DND-41 (cell line): ENCODE measurements around the gene NF2.

Experiments
- ATAC-seq: fragments of 200-7000 bp; cut with Tn5 transposase; 3 replicates; pipeline ENCODE4 v1.9.1; 2021; ENCODE audit warnings: low read depth; ENCODE audit not compliant: insufficient read depth
- DNase-seq: peaks from one replicate; pipeline ENCODE4 v3.0.0-alpha.2; 2020
- H2AFZ ChIP-seq: 2 replicates; pipeline ENCODE4 v1.6.0; 2012; ENCODE audit warnings: low read depth, low read length
- H3K27ac ChIP-seq: 2 replicates; pipeline ENCODE4 v1.5.1; 2012; ENCODE audit warnings: low read length, inconsistent platforms
- H3K27me3 ChIP-seq: fragments of 200-600 bp; sonication (generic); 2 replicates; pipeline ENCODE4 v1.6.0; 2012; ENCODE audit warnings: low read length, mild to moderate bottlenecking, inconsistent platforms; ENCODE audit not compliant: insufficient read depth, poor library complexity
- H3K36me3 ChIP-seq: 2 replicates; pipeline ENCODE4 v1.5.1; 2012; ENCODE audit warnings: low read length, inconsistent platforms; ENCODE audit not compliant: insufficient read depth
- H3K4me1 ChIP-seq: 2 replicates; pipeline ENCODE4 v1.5.1; 2012; ENCODE audit warnings: mild to moderate bottlenecking, low read length; ENCODE audit not compliant: insufficient read depth
- H3K4me2 ChIP-seq: 2 replicates; pipeline ENCODE4 v1.6.0; 2012; ENCODE audit warnings: mild to moderate bottlenecking, moderate library complexity, low read length, inconsistent platforms; ENCODE audit not compliant: insufficient read depth
- H3K4me3 ChIP-seq, 2 experiments: fragments of 200-600 bp in 1 of 2; shearing (Covaris generic) in 1 of 2; 2 replicates each; pipeline ENCODE4 v1.5.1; 2012 to 2016; ENCODE audit warnings: inconsistent platforms in 2 of 2, low read length in 2 of 2, mild to moderate bottlenecking in 2 of 2, low read depth in 1 of 2, moderate library complexity in 1 of 2
- H3K79me2 ChIP-seq: 2 replicates; pipeline ENCODE4 v1.6.0; 2012; ENCODE audit warnings: low read length, inconsistent platforms; ENCODE audit not compliant: insufficient read depth
- H3K9ac ChIP-seq: 2 replicates; pipeline ENCODE4 v1.6.0; 2012; ENCODE audit warnings: low read depth, mild to moderate bottlenecking, inconsistent platforms, low read length, moderate library complexity
- H3K9me3 ChIP-seq: 2 replicates; pipeline ENCODE4 v1.5.1; 2012; ENCODE audit warnings: low read length, moderate library complexity, mild to moderate bottlenecking, inconsistent platforms; ENCODE audit not compliant: insufficient read depth, severe bottlenecking
- H4K20me1 ChIP-seq: 2 replicates; pipeline ENCODE4 v1.6.0; 2012; ENCODE audit warnings: low read length; ENCODE audit not compliant: insufficient read depth
- CTCF ChIP-seq: IDR thresholded peaks from 2 replicates; pipeline ENCODE4 v1.5.1; 2012; ENCODE audit warnings: borderline replicate concordance, low read length, moderate library complexity, mild to moderate bottlenecking; ENCODE audit not compliant: poor library complexity, severe bottlenecking; ENCODE audit errors: extremely low read depth
- EZH2 ChIP-seq: IDR thresholded peaks from 3 replicates; pipeline ENCODE4 v1.6.1; 2012; ENCODE audit warnings: borderline replicate concordance, low read depth, mild to moderate bottlenecking, moderate library complexity, low read length, inconsistent platforms; ENCODE audit not compliant: severe bottlenecking

NF2 gene

DNA sequence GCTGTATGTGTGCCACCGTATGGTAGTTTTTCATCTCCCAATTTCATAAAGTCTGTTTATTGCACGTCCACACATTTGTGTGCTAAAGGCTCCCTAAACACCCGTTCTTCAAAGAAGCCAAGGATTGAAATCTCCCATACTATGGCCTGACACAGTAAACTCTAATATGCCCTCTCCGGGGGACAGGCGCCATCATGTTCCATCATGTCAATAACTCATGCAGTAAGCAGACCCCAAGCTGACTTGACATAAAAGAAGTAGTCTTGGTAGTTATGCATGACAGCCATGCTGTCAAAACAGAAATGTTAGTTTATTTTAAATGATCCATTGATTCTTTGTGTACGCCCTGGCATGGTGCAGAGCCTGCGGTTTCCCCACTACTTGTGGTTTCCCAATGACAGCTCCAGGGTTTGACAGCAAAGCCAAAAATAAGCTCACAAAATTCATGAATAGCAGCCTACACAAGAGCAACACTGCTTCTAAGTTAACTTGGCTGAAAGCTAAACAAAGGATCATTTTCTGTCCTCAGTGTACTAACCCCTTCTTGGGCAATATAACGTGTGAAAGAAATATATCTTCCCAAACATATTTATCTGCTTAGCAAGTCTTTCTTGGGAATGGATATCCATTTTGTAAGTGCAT is 59.9 kb downstream of the NF2 start:
- Histone ChIP-seq H3K4me1 (no peaks in the 10 kb centered on the region), H3K9me3 (no peaks in the 10 kb centered on the region), H3K9ac (no peak overlapping the region), H3K27ac (no peak overlapping the region), H4K20me1 (no peaks in the 10 kb centered on the region), H3K27me3 (no peaks in the 10 kb centered on the region), H3K4me3 (no peak overlapping the region), H3K79me2 (no peaks in the 10 kb centered on the region), H3K4me2 (no peak overlapping the region), H3K36me3 (peaks cover 78% of the 10 kb centered on the region), H2AFZ (no peak overlapping the region)
- ATAC-seq (no peak), DNase-seq (no peak)
- TF ChIP-seq CTCF (no peak), EZH2 (no peak)

DNA sequence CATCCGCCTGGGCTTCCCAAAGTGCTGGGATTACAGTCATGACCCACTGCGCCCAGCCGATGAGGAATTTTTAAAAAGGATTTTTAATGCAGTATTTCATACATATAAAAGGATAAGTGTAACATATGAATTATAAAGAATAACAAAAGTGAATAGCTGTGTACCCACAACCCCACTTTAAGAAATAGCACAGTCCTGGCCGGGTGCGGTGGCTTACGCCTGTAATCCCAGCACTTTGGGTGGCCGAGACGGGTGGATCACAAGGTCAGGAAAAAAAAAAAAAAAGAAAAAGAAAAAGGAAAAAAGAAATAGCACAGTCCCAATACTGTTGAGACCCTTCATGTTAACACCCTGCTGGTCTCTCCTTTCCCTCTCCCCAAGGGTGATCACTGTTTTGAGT is 62.1 kb downstream of the NF2 start:
- no peaks in the 10 kb centered on the region for H4K20me1 ChIP-seq
- ATAC-seq (no peak), DNase-seq (no peak)
- H3K79me2 ChIP-seq: no peaks in the 10 kb centered on the region
- H3K9me3 ChIP-seq: no peaks in the 10 kb centered on the region
- no peak overlapping the region for H3K9ac ChIP-seq
- H3K4me2 ChIP-seq: no peak overlapping the region
- no peak overlapping the region for H3K4me3 ChIP-seq
- peaks cover 82% of the 10 kb centered on the region for H3K36me3 ChIP-seq
- no peaks in the 10 kb centered on the region for H3K27me3 ChIP-seq
- H3K27ac ChIP-seq: no peak overlapping the region
- TF ChIP-seq EZH2: no peak
- no peak for TF ChIP-seq CTCF
- no peak overlapping the region for H2AFZ ChIP-seq
- H3K4me1 ChIP-seq: no peaks in the 10 kb centered on the region

GRCh38 chr22:29668673-29669072 is 65.2 kb downstream of the NF2 start:
- H3K27me3 ChIP-seq: no peaks in the 10 kb centered on the region
- ATAC-seq (no peak), DNase-seq (no peak)
- H2AFZ ChIP-seq: no peak overlapping the region
- H3K9me3 ChIP-seq: no peaks in the 10 kb centered on the region
- no peak overlapping the region for H3K9ac ChIP-seq
- H4K20me1 ChIP-seq: no peaks in the 10 kb centered on the region
- TF ChIP-seq CTCF (no peak), EZH2 (no peak)
- H3K79me2 ChIP-seq: no peaks in the 10 kb centered on the region
- H3K4me2 ChIP-seq: no peak overlapping the region
- H3K4me1 ChIP-seq: no peaks in the 10 kb centered on the region
- no peak overlapping the region for H3K27ac ChIP-seq
- H3K36me3 ChIP-seq: peaks cover 80% of the 10 kb centered on the region
- no peak overlapping the region for H3K4me3 ChIP-seq
